Neural cell (in vitro differentiated cells): ENCODE data around the gene DLG2. TPM values are rescaled to one million over a fixed set of nuclear protein-coding genes. Genes with fewer than 3 reads are reported as not detected.

ENCODE experiments used
- H2AFZ ChIP-seq: fragments of 200-600, 300-800 bp; sonication (generic), shearing (Covaris generic); 2 replicates; pipeline ENCODE4 v1.6.0; 2014; ENCODE audit warnings: low read depth, mild to moderate bottlenecking, antibody characterized with exemption, low read length, moderate library complexity
- H3F3A ChIP-seq: fragments of 200-600 bp; shearing (Covaris generic); 2 replicates; pipeline ENCODE4 v1.6.1; 2016; ENCODE audit warnings: mild to moderate bottlenecking, moderate library complexity, mixed read lengths, antibody characterized with exemption, low read length; ENCODE audit not compliant: insufficient read depth, poor library complexity, severe bottlenecking
- H3K27ac ChIP-seq: fragments of 200-600, 300-800 bp; sonication (generic), shearing (Covaris generic); 2 replicates; pipeline ENCODE4 v1.5.1; 2014; ENCODE audit warnings: mild to moderate bottlenecking, low read length, moderate library complexity
- H3K27me3 ChIP-seq: fragments of 300-800, 200-600 bp; sonication (generic), shearing (Covaris generic); 2 replicates; pipeline ENCODE4 v1.6.0; 2014; ENCODE audit warnings: mild to moderate bottlenecking, low read depth, low read length, moderate library complexity; ENCODE audit not compliant: insufficient read depth
- H3K36me3 ChIP-seq: fragments of 300-800, 200-600 bp; sonication (generic), shearing (Covaris generic); 2 replicates; pipeline ENCODE4 v1.5.1; 2014; ENCODE audit warnings: mild to moderate bottlenecking, antibody characterized with exemption, low read length, moderate library complexity; ENCODE audit not compliant: insufficient read depth
- H3K4me2 ChIP-seq: fragments of 300-800, 200-600 bp; sonication (generic), shearing (Covaris generic); 2 replicates; pipeline ENCODE4 v1.6.0; 2014; ENCODE audit warnings: mild to moderate bottlenecking, low read length
- H3K4me3 ChIP-seq: fragments of 300-800, 200-600 bp; sonication (generic), shearing (Covaris generic); 2 replicates; pipeline ENCODE4 v1.5.1; 2014; ENCODE audit warnings: mild to moderate bottlenecking, low read length, moderate library complexity
- H3K79me2 ChIP-seq: fragments of 200-600 bp; shearing (Covaris generic); replicated peaks from 2 replicates; pipeline ENCODE4 v1.6.0; 2014; ENCODE audit warnings: mild to moderate bottlenecking, low read length, moderate library complexity; ENCODE audit not compliant: insufficient read depth
- H3K9ac ChIP-seq: fragments of 300-800, 200-600 bp; sonication (generic), shearing (Covaris generic); 2 replicates; pipeline ENCODE4 v1.6.1; 2016; ENCODE audit warnings: mild to moderate bottlenecking, low read length, mixed read lengths
- H3K9me2 ChIP-seq: fragments of 200-600 bp; shearing (Covaris generic); 2 replicates; pipeline ENCODE4 v1.6.1; 2016; ENCODE audit warnings: mild to moderate bottlenecking, low read length, mixed read lengths; ENCODE audit not compliant: insufficient read depth
- H3K9me3 ChIP-seq: fragments of 200-600, 300-800 bp; sonication (generic), shearing (Covaris generic); 2 replicates; pipeline ENCODE4 v1.6.1; 2016; ENCODE audit warnings: mild to moderate bottlenecking, mixed run types, low read length, moderate library complexity, mixed read lengths
- H4K20me1 ChIP-seq: fragments of 200-600 bp; shearing (Covaris generic); 2 replicates; pipeline ENCODE4 v1.6.1; 2016; ENCODE audit warnings: mild to moderate bottlenecking, mixed run types; ENCODE audit not compliant: insufficient read depth
- EP300 ChIP-seq: fragments of 450-650 bp; conservative IDR thresholded peaks from 2 replicates; pipeline ENCODE4 v1.6.1; 2014; ENCODE audit warnings: antibody characterized with exemption, mild to moderate bottlenecking, moderate library complexity; ENCODE audit not compliant: poor library complexity, severe bottlenecking
- EZH2 ChIP-seq: fragments of 200-600, 300-800 bp; shearing (Covaris generic), sonication (generic); IDR thresholded peaks from 2 replicates; pipeline ENCODE4 v1.6.1; 2014; ENCODE audit warnings: antibody characterized with exemption, low read length, borderline replicate concordance, mild to moderate bottlenecking; ENCODE audit not compliant: insufficient read depth, poor library complexity, severe bottlenecking
- MXI1 ChIP-seq: fragments of 450-650 bp; conservative IDR thresholded peaks from 2 replicates; pipeline ENCODE4 v1.6.1; 2014; ENCODE audit warnings: antibody characterized with exemption, mild to moderate bottlenecking; ENCODE audit not compliant: poor library complexity, severe bottlenecking
- POLR2AphosphoS5 ChIP-seq: IDR thresholded peaks from 2 replicates; pipeline ENCODE4 v1.6.1; 2012
- RAD21 ChIP-seq: fragments of 450-650 bp; conservative IDR thresholded peaks from 2 replicates; pipeline ENCODE4 v1.6.1; 2014; ENCODE audit warnings: antibody characterized with exemption, mild to moderate bottlenecking, moderate library complexity
- REST ChIP-seq: IDR thresholded peaks from 2 replicates; pipeline ENCODE4 v1.6.1; 2012; ENCODE audit warnings: borderline replicate concordance
- SMC3 ChIP-seq: fragments of 450-650 bp; conservative IDR thresholded peaks from 2 replicates; pipeline ENCODE4 v1.6.1; 2014; ENCODE audit warnings: antibody characterized with exemption, mild to moderate bottlenecking, moderate library complexity; ENCODE audit not compliant: poor library complexity
- TAF1 ChIP-seq: IDR thresholded peaks from 2 replicates; pipeline ENCODE4 v1.6.1; 2012; ENCODE audit warnings: low read depth
- polyA plus RNA-seq: library from polyadenylated mRNA; depleted of rRNA; stranded (reverse); fragments of >200 nt; gene quantifications from 2 replicates; pipeline ENCODE4 v1.2.3, GENCODE V29; 2014
- TF ChIP-seq, protein P1 (sequence below): fragments of 450-650 bp; IDR thresholded peaks from 2 replicates; pipeline ENCODE4 v1.5.1; 2014; ENCODE audit warnings: antibody characterized with exemption, mild to moderate bottlenecking, moderate library complexity; ENCODE audit not compliant: poor library complexity, severe bottlenecking

DLG2 gene
- polyA plus RNA-seq, 1 donor from 2014 or later, result 179 TPM

DNA sequence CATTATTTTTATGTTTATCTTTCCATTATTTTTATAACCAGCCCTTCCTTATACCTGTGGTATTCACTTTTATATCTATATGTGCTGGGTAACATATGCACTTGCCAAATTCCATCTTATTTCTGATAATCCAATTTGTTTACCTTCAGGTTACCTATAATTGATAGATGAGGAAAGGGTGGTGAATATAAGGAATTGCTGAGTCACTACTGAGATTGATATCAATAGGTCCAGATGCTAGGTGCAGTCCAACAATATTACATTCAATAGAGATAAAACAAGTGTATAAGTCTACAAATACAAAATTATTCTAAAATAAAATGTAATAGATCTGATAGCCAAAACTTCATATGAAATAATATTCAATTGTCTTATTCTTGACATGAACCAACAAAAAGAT is 1582.0 kb downstream of the DLG2 start:
- Histone ChIP-seq H3K4me3 (no peak overlapping the region), H3K79me2 (no peaks in the 10 kb centered on the region), H3K36me3 (no peaks in the 10 kb centered on the region), H3F3A (no peaks in the 10 kb centered on the region), H4K20me1 (no peaks in the 10 kb centered on the region), H3K27me3 (no peaks in the 10 kb centered on the region), H3K9me3 (no peaks in the 10 kb centered on the region), H3K27ac (no peak overlapping the region), H2AFZ (no peak overlapping the region), H3K4me2 (no peak overlapping the region), H3K9me2 (no peaks in the 10 kb centered on the region), H3K9ac (no peak overlapping the region)
- TF ChIP-seq TAF1 (no peak), EZH2 (no peak), MXI1 (no peak)

DNA sequence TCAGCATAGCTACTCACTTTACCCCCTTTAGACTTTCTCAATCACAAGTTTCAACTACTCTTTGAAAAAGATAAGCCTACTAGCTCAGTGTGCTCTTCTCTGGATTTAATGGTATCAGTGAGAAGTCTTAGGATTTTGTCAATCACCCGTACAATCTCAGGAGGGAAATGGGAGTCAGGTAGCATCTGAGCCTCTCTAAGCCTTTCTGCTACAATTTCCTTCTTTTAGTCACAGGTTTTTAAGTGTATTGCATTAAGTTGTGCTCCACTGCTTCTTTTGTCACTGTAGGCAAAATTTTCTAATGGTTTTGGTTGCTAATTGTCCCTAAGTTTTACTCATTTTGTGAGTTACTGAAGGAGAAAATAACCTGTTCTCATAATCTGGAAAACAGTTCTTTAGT is 1582.4 kb downstream of the DLG2 start:
- Histone ChIP-seq H3K4me2 (no peak overlapping the region), H2AFZ (no peak overlapping the region), H3K9me3 (no peaks in the 10 kb centered on the region), H4K20me1 (no peaks in the 10 kb centered on the region), H3K4me3 (no peak overlapping the region), H3F3A (no peaks in the 10 kb centered on the region), H3K36me3 (no peaks in the 10 kb centered on the region), H3K27ac (no peak overlapping the region), H3K9me2 (no peaks in the 10 kb centered on the region), H3K79me2 (no peaks in the 10 kb centered on the region), H3K9ac (no peak overlapping the region), H3K27me3 (no peaks in the 10 kb centered on the region)
- TF ChIP-seq TAF1 (no peak), MXI1 (no peak), POLR2AphosphoS5 (no peak), RAD21 (no peak), EP300 (no peak), REST (no peak), SMC3 (no peak), EZH2 (no peak)
- TF ChIP-seq, protein P1, sequence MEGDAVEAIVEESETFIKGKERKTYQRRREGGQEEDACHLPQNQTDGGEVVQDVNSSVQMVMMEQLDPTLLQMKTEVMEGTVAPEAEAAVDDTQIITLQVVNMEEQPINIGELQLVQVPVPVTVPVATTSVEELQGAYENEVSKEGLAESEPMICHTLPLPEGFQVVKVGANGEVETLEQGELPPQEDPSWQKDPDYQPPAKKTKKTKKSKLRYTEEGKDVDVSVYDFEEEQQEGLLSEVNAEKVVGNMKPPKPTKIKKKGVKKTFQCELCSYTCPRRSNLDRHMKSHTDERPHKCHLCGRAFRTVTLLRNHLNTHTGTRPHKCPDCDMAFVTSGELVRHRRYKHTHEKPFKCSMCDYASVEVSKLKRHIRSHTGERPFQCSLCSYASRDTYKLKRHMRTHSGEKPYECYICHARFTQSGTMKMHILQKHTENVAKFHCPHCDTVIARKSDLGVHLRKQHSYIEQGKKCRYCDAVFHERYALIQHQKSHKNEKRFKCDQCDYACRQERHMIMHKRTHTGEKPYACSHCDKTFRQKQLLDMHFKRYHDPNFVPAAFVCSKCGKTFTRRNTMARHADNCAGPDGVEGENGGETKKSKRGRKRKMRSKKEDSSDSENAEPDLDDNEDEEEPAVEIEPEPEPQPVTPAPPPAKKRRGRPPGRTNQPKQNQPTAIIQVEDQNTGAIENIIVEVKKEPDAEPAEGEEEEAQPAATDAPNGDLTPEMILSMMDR, result no peak
